Peyer's patch (tissue), 4 donors: ENCODE data around the gene PRPS1.

ENCODE experiments used
- POLR2A ChIP-seq, 2 donors: fragments of 450-650 bp; IDR thresholded peaks; one replicate each; pipeline ENCODE4 v1.5.1; 2017; ENCODE audit warnings: antibody characterized with exemption in 2 of 2, mild to moderate bottlenecking in 2 of 2, moderate library complexity in 2 of 2
- TF ChIP-seq, protein P1 (sequence below), 6 experiments: fragments of 450-650 bp in 4 of 6; fragments of 200-600 bp in 2 of 6; sonication (generic) in 1 of 6; IDR thresholded peaks; one replicate each; pipeline ENCODE4 v1.5.1; 2017 to 2019; ENCODE audit warnings: antibody characterized with exemption in 6 of 6, mild to moderate bottlenecking in 3 of 6, moderate library complexity in 1 of 6

DNA sequence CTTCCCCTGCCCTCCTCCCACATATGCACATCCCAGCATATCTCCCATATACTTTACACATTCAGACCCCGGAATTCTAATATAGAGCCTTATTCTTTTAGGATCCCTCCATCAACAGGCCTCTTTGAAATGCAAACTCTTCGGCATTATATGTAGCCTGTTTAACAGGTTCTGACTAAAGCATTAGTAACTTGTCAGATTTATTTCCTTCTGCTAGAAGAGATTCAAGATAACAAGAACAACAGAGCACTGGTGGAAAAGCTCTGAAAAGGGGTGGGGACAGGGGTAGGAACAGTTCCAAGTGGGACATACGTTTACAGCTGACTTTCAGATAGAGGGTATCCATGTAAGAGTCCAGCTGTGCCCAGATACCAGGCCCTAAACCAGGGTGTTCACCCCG, 31.7 kb upstream of the PRPS1 start:
- TF ChIP-seq POLR2A (IDR thresholded peaks at IDR 0.05): no peak
- TF ChIP-seq, protein P1, sequence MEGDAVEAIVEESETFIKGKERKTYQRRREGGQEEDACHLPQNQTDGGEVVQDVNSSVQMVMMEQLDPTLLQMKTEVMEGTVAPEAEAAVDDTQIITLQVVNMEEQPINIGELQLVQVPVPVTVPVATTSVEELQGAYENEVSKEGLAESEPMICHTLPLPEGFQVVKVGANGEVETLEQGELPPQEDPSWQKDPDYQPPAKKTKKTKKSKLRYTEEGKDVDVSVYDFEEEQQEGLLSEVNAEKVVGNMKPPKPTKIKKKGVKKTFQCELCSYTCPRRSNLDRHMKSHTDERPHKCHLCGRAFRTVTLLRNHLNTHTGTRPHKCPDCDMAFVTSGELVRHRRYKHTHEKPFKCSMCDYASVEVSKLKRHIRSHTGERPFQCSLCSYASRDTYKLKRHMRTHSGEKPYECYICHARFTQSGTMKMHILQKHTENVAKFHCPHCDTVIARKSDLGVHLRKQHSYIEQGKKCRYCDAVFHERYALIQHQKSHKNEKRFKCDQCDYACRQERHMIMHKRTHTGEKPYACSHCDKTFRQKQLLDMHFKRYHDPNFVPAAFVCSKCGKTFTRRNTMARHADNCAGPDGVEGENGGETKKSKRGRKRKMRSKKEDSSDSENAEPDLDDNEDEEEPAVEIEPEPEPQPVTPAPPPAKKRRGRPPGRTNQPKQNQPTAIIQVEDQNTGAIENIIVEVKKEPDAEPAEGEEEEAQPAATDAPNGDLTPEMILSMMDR (IDR thresholded peaks at IDR 0.05): no peak
